GM12874 (cell line): ENCODE results near the gene TLNRD1.

ENCODE experiments used
- TF ChIP-seq, protein P1 (sequence below): IDR thresholded peaks from 2 replicates; pipeline ENCODE4 v1.5.1; 2011; ENCODE audit warnings: low read depth, mild to moderate bottlenecking, control low read depth, low read length, moderate library complexity; ENCODE audit not compliant: insufficient read depth

The TLNRD1 gene

GRCh38 chr15:81014446-81015093 lies 13.8 kb downstream of the TLNRD1 start:
- TF ChIP-seq, protein P1, sequence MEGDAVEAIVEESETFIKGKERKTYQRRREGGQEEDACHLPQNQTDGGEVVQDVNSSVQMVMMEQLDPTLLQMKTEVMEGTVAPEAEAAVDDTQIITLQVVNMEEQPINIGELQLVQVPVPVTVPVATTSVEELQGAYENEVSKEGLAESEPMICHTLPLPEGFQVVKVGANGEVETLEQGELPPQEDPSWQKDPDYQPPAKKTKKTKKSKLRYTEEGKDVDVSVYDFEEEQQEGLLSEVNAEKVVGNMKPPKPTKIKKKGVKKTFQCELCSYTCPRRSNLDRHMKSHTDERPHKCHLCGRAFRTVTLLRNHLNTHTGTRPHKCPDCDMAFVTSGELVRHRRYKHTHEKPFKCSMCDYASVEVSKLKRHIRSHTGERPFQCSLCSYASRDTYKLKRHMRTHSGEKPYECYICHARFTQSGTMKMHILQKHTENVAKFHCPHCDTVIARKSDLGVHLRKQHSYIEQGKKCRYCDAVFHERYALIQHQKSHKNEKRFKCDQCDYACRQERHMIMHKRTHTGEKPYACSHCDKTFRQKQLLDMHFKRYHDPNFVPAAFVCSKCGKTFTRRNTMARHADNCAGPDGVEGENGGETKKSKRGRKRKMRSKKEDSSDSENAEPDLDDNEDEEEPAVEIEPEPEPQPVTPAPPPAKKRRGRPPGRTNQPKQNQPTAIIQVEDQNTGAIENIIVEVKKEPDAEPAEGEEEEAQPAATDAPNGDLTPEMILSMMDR = no peak

GRCh38 chr15:81015621-81016488 lies 15.1 kb downstream of the TLNRD1 start:
- TF ChIP-seq, protein P1 = no peak

DNA sequence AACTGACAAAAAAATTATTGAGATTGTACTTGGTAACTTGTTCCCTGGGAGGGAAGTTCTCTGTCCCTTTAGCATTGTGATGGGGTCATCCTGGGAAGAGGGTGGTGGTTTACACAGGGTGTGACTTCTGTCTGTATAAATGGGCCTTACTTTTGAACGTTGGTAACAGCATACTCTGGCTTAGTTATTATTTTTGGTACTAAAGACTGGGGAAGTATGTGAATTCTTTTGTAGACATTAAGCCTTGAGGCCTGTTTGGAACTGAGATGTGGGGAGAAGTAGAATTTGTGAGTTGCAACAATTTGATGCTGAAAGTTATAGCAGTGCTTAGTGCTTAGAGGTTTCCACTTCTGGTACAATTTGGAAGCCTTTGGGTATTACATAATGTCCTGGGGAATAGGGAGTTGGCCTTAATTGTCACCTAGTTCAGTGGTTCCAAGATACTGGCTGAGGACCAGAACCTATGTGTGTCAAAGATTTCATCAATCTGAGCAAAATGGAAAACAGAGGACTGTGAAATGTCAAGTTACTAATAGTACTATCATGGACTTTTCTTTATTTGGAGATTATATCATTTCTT lies 15.9 kb downstream of the TLNRD1 start:
- TF ChIP-seq, protein P1 = no peak

- TF ChIP-seq, protein P1 = no peak
Observed at GRCh38 chr15:81018197-81018596, 17.5 kb downstream of the TLNRD1 start.

DNA sequence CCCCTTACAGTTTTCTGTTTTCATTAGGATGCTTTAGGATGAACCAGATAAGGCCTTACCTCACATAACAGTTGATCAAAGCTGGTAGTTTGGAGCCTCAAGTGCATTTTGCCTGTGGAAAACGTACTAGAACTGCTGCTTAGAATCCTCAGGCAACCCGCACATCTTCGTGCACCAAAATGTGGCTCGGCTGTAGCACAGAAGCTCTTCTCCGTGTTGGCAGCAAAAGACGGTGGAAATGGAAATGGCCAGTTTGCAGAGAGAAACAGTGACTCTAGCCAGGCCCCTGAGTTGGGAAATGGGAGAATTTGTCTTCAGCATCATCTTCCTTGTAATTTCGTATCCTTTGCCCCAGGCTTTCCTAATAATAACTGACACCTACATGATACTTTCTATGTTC lies 20.6 kb downstream of the TLNRD1 start:
- TF ChIP-seq, protein P1 = no peak

- TF ChIP-seq, protein P1 = no peak
Observed at GRCh38 chr15:81023483-81024264, 23.0 kb downstream of the TLNRD1 start.
